Colonic mucosa (tissue), 4 donors: ENCODE measurements around the gene ENPEP. TPM values are rescaled to one million over a fixed set of nuclear protein-coding genes. Genes with fewer than 3 reads are reported as not detected.

ENCODE experiments used
- DNase-seq: peaks from one replicate; pipeline ENCODE4 v3.0.0-alpha.2; 2020
- H3K27ac ChIP-seq: fragments of 200-600 bp; one replicate; pipeline ENCODE4 v1.8.0; 2021
- H3K27me3 ChIP-seq: fragments of 200-600 bp; one replicate; pipeline ENCODE4 v1.8.0; 2021
- H3K36me3 ChIP-seq: fragments of 200-600 bp; one replicate; pipeline ENCODE4 v1.8.0; 2021
- H3K4me1 ChIP-seq: fragments of 200-600 bp; one replicate; pipeline ENCODE4 v1.8.0; 2021; ENCODE audit warnings: mild to moderate bottlenecking
- H3K4me3 ChIP-seq: fragments of 200-600 bp; one replicate; pipeline ENCODE4 v1.8.0; 2021
- H3K9ac ChIP-seq, 2 donors: one replicate each; pipeline ENCODE4 v1.7.0; 2013; ENCODE audit warnings: control low read depth in 2 of 2, low read depth in 2 of 2, low read length in 2 of 2
- H3K9me3 ChIP-seq: fragments of 200-600 bp; one replicate; pipeline ENCODE4 v1.8.0; 2021
- CTCF ChIP-seq: fragments of 200-600 bp; IDR thresholded peaks from one replicate; pipeline ENCODE4 v1.8.0; 2022; ENCODE audit warnings: antibody characterized with exemption, mild to moderate bottlenecking
- intact Hi-C: fragments of 100-400 bp; cut with DNase I; formaldehyde crosslinking; loops from one replicate; pipeline ENCODE4 v1.14.1; 2022
- total RNA-seq, 2 donors: library from RNA; stranded (reverse); fragmentation: NEBNext Ultra II Directional in 1 of 2; extraction: Animal tissue kit (Norgen Biotek cat#: 25700) in 1 of 2; gene quantifications; one replicate each; pipeline ENCODE4 v1.2.1, GENCODE V29; 2021
- donor health status: healthy.
- donor health status: DM: no; HTN: no; CAD: no.
- donor health status: DM: no; HTN: no; CAD: no.

Gene ENPEP
- total RNA-seq, 2 donors from 2014 or later, result 0.27 to 0.88 TPM

GRCh38 chr4:110508827-110509710, 33.1 kb downstream of the ENPEP start:
- H3K9ac ChIP-seq, result no peak overlapping the region
- no peak for DNase-seq
- H3K4me1 ChIP-seq, result no peaks in the 10 kb centered on the region
- intact Hi-C loops, result loop anchor here (2.0 kb wide), 1 partner anchor 192 kb away; no protein-coding TSS in a partner anchor
- no peaks in the 10 kb centered on the region for H3K36me3 ChIP-seq
- no peaks in the 10 kb centered on the region for H3K9me3 ChIP-seq
- no peak overlapping the region for H3K27ac ChIP-seq
- H3K4me3 ChIP-seq, result no peak overlapping the region
- TF ChIP-seq CTCF, result peak; percentile 24
- H3K27me3 ChIP-seq, result no peaks in the 10 kb centered on the region

GRCh38 chr4:110510277-110510676, 34.3 kb downstream of the ENPEP start:
- intact Hi-C loops, result loop anchor here (2.0 to 5.0 kb wide), 2 partner anchors 165 to 303 kb away; no protein-coding TSS in a partner anchor
- Histone ChIP-seq H3K9ac (no peak overlapping the region), H3K27ac (no peak overlapping the region), H3K4me1 (no peaks in the 10 kb centered on the region), H3K36me3 (no peaks in the 10 kb centered on the region), H3K4me3 (no peak overlapping the region), H3K27me3 (no peaks in the 10 kb centered on the region), H3K9me3 (no peaks in the 10 kb centered on the region)
- peak; percentile 24 for DNase-seq
- no peak for TF ChIP-seq CTCF

GRCh38 chr4:110510955-110511544, 35.1 kb downstream of the ENPEP start:
- Histone ChIP-seq H3K27ac (no peak overlapping the region), H3K4me1 (no peaks in the 10 kb centered on the region), H3K4me3 (no peak overlapping the region), H3K9ac (no peak overlapping the region), H3K36me3 (no peaks in the 10 kb centered on the region), H3K27me3 (no peaks in the 10 kb centered on the region), H3K9me3 (no peaks in the 10 kb centered on the region)
- no peak for DNase-seq
- TF ChIP-seq CTCF, result peak; percentile 55
- intact Hi-C loops, result loop anchor here (2.0 to 5.0 kb wide), 2 partner anchors 166 to 304 kb away; no protein-coding TSS in a partner anchor

GRCh38 chr4:110512901-110513300, 36.9 kb downstream of the ENPEP start:
- Histone ChIP-seq H3K27ac (no peak overlapping the region), H3K27me3 (no peaks in the 10 kb centered on the region)
- no peak for DNase-seq

More at GRCh38 chr4:110512901-110513300, 36.9 kb downstream of the ENPEP start:
- Histone ChIP-seq H3K36me3 (no peaks in the 10 kb centered on the region), H3K4me3 (no peak overlapping the region), H3K4me1 (no peaks in the 10 kb centered on the region), H3K9ac (no peak overlapping the region), H3K9me3 (no peaks in the 10 kb centered on the region)
- TF ChIP-seq CTCF, result no peak
- intact Hi-C loops, result loop anchor here (5.0 kb wide), 1 partner anchor 306 kb away; no protein-coding TSS in a partner anchor
